GM12878 (cell line): ENCODE data around the gene RAB12. TPM values are rescaled to one million over a fixed set of nuclear protein-coding genes. Genes with fewer than 3 reads are reported as not detected.

Experiments used
- BHLHE40 ChIP-seq, 2 experiments: fragments of 450-650 bp in 1 of 2; IDR thresholded peaks; 2 replicates each; pipeline ENCODE4 v1.6.1; 2011 to 2017; ENCODE audit warnings: low read depth in 2 of 2, borderline replicate concordance in 1 of 2, improper control_type of control experiment in 1 of 2, low read length in 1 of 2, mild to moderate bottlenecking in 1 of 2
- CHD4 ChIP-seq: fragments of 200-600 bp; sonication (generic); IDR thresholded peaks from 2 replicates; pipeline ENCODE4 v1.6.1; 2016; ENCODE audit warnings: mild to moderate bottlenecking
- ETV6 ChIP-seq, 2 experiments: fragments of 450-650 bp in 1 of 2; IDR thresholded peaks in 1 of 2; conservative IDR thresholded peaks in 1 of 2; 2 replicates each; pipeline ENCODE4 v1.6.1; 2014; ENCODE audit warnings: antibody characterized with exemption in 1 of 2, borderline replicate concordance in 1 of 2, low read depth in 1 of 2, mild to moderate bottlenecking in 1 of 2, moderate library complexity in 1 of 2
- HSF1 ChIP-seq: fragments of 150-350 bp; IDR thresholded peaks from 2 replicates; pipeline ENCODE4 v1.6.1; 2014; ENCODE audit warnings: mild to moderate bottlenecking, low read depth, low read length
- IKZF2 ChIP-seq, 2 experiments: fragments of 450-650 bp; IDR thresholded peaks; 2 replicates each; pipeline ENCODE4 v1.6.1; 2017; ENCODE audit warnings: mild to moderate bottlenecking in 2 of 2, moderate library complexity in 2 of 2
- KLF5 ChIP-seq: fragments of 450-650 bp; IDR thresholded peaks from 2 replicates; pipeline ENCODE4 v1.6.1; 2014; ENCODE audit warnings: mild to moderate bottlenecking; ENCODE audit not compliant: partially characterized antibody
- MEF2B ChIP-seq: fragments of 450-650 bp; IDR thresholded peaks from 2 replicates; pipeline ENCODE4 v1.6.1; 2018; ENCODE audit warnings: mild to moderate bottlenecking, moderate library complexity; ENCODE audit not compliant: partially characterized antibody, poor library complexity, severe bottlenecking
- MYC ChIP-seq: IDR thresholded peaks from 2 replicates; pipeline ENCODE4 v1.6.1; 2011; ENCODE audit warnings: mild to moderate bottlenecking, low read length, moderate library complexity, inconsistent platforms; ENCODE audit not compliant: insufficient read depth, insufficient replicate concordance, insufficient read length, severe bottlenecking
- NFXL1 ChIP-seq: fragments of 450-650 bp; IDR thresholded peaks from 2 replicates; pipeline ENCODE4 v1.6.1; 2017; ENCODE audit warnings: antibody characterized with exemption, mild to moderate bottlenecking, borderline replicate concordance
- REST ChIP-seq: IDR thresholded peaks from 2 replicates; pipeline ENCODE4 v1.6.1; 2012; ENCODE audit warnings: mild to moderate bottlenecking, low read depth, low read length
- SIN3A ChIP-seq: IDR thresholded peaks from 2 replicates; pipeline ENCODE4 v1.6.1; 2012; ENCODE audit warnings: low read depth, low read length, improper control_type of control experiment
- polyA plus RNA-seq, 11 experiments: library from polyadenylated mRNA; depleted of rRNA in 4 of 11; unstranded in 6 of 11; stranded (reverse) in 5 of 11; fragments of >200 nt; fragmentation: Nextera tagmentation in 4 of 11; fragmentation: Illumina TruSeq in 1 of 11; extraction: Ambion mirVana in 4 of 11; extraction: Trizol in 1 of 11; gene quantifications; 1 replicate in 1 of 11; 2 replicates in 10 of 11; pipeline versions ENCODE4 v1.2.1 to v1.2.3, GENCODE V29; 2011 to 2016; ENCODE audit warnings: inconsistent platforms in 2 of 11, missing spikeins in 2 of 11, low read depth in 1 of 11
- total RNA-seq, 4 experiments: library from RNA; depleted of rRNA in 3 of 4; stranded (reverse); fragments of >200 nt in 3 of 4; fragmentation: Illumina TruSeq in 1 of 4; extraction: Trizol in 1 of 4; gene quantifications; 2 replicates each; pipeline versions ENCODE4 v1.2.1 to v1.2.3, GENCODE V29; 2013 to 2021
- TF ChIP-seq, protein P1 (sequence below): fragments of 450-650 bp; IDR thresholded peaks from 2 replicates; pipeline ENCODE4 v1.6.1; 2017; ENCODE audit warnings: mild to moderate bottlenecking, low read depth, inconsistent platforms; ENCODE audit not compliant: poor library complexity, severe bottlenecking
- TF ChIP-seq, protein P2 (sequence below): fragments of 450-650 bp; IDR thresholded peaks from 2 replicates; pipeline ENCODE4 v1.6.1; 2017; ENCODE audit warnings: mild to moderate bottlenecking, moderate library complexity
- TF ChIP-seq, protein P3 (sequence below): IDR thresholded peaks from 2 replicates; pipeline ENCODE4 v1.6.1; 2011; ENCODE audit warnings: borderline replicate concordance, low read depth, mild to moderate bottlenecking, moderate library complexity, mixed read lengths, low read length; ENCODE audit not compliant: insufficient read depth; ENCODE audit errors: extremely low read length

RAB12 gene
- total and polyA plus RNA-seq, 10 of the 15 experiments (the other 5 are each of a cell fraction or from before 2014, with no cell fraction given) = 0.71 to 29.8 (median 14.0) TPM

GRCh38 chr18:8607776-8608742, 1.2 kb upstream of the RAB12 start (continued):
- TF ChIP-seq BHLHE40 (IDR thresholded peaks at IDR 0.05; ENCODE audit: borderline replicate concordance in 1 of 2, low read depth in 2 of 2, low read length in 1 of 2) (peak; percentile 97 to 98), MYC (no peak), MEF2B (peak; percentile 9), CHD4 (no peak), IKZF2 (IDR thresholded peaks at IDR 0.05) (peak; percentile 90), ETV6 (conservative IDR thresholded peaks at IDR 0.05 in 1 of 2, IDR thresholded peaks at IDR 0.05 in 1 of 2; ENCODE audit: borderline replicate concordance in 1 of 2, low read depth in 1 of 2) (no peak; a peak in 1 of 4 replicates), HSF1 (no peak), NFXL1 (no peak), SIN3A (no peak), KLF5 (no peak), REST (no peak)
- TF ChIP-seq, protein P1, sequence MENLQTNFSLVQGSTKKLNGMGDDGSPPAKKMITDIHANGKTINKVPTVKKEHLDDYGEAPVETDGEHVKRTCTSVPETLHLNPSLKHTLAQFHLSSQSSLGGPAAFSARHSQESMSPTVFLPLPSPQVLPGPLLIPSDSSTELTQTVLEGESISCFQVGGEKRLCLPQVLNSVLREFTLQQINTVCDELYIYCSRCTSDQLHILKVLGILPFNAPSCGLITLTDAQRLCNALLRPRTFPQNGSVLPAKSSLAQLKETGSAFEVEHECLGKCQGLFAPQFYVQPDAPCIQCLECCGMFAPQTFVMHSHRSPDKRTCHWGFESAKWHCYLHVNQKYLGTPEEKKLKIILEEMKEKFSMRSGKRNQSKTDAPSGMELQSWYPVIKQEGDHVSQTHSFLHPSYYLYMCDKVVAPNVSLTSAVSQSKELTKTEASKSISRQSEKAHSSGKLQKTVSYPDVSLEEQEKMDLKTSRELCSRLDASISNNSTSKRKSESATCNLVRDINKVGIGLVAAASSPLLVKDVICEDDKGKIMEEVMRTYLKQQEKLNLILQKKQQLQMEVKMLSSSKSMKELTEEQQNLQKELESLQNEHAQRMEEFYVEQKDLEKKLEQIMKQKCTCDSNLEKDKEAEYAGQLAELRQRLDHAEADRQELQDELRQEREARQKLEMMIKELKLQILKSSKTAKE = peak; percentile 54
- TF ChIP-seq, protein P2, sequence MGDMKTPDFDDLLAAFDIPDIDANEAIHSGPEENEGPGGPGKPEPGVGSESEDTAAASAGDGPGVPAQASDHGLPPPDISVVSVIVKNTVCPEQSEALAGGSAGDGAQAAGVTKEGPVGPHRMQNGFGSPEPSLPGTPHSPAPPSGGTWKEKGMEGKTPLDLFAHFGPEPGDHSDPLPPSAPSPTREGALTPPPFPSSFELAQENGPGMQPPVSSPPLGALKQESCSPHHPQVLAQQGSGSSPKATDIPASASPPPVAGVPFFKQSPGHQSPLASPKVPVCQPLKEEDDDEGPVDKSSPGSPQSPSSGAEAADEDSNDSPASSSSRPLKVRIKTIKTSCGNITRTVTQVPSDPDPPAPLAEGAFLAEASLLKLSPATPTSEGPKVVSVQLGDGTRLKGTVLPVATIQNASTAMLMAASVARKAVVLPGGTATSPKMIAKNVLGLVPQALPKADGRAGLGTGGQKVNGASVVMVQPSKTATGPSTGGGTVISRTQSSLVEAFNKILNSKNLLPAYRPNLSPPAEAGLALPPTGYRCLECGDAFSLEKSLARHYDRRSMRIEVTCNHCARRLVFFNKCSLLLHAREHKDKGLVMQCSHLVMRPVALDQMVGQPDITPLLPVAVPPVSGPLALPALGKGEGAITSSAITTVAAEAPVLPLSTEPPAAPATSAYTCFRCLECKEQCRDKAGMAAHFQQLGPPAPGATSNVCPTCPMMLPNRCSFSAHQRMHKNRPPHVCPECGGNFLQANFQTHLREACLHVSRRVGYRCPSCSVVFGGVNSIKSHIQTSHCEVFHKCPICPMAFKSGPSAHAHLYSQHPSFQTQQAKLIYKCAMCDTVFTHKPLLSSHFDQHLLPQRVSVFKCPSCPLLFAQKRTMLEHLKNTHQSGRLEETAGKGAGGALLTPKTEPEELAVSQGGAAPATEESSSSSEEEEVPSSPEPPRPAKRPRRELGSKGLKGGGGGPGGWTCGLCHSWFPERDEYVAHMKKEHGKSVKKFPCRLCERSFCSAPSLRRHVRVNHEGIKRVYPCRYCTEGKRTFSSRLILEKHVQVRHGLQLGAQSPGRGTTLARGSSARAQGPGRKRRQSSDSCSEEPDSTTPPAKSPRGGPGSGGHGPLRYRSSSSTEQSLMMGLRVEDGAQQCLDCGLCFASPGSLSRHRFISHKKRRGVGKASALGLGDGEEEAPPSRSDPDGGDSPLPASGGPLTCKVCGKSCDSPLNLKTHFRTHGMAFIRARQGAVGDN = no peak
- TF ChIP-seq, protein P3, sequence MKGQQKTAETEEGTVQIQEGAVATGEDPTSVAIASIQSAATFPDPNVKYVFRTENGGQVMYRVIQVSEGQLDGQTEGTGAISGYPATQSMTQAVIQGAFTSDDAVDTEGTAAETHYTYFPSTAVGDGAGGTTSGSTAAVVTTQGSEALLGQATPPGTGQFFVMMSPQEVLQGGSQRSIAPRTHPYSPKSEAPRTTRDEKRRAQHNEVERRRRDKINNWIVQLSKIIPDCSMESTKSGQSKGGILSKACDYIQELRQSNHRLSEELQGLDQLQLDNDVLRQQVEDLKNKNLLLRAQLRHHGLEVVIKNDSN = no peak
